K562 (cell line): Measurements from ENCODE around the gene CACNA1A. TPM values are rescaled to one million over a fixed set of nuclear protein-coding genes. Genes with fewer than 3 reads are reported as not detected.

ENCODE experiments used
- ATAC-seq: fragments of 200-7000 bp; cut with Tn5 transposase; 3 replicates; pipeline ENCODE4 v1.9.1; 2020; ENCODE audit warnings: moderate library complexity
- BruUV-seq: library from RNA; stranded (reverse); fragments of 400-500 nt; replicated peaks from 2 replicates; lab custom pipeline; 2021; lab: Mats Ljungman, UMichigan
- CTCF ChIA-PET: fragments of 300-600 bp; formaldehyde crosslinking; extraction: SDS; loops from one replicate; lab custom pipeline; 2021; ENCODE audit warnings: low intra/inter-chr PET ratio; lab: Yijun Ruan, JAX
- POLR2A ChIA-PET: fragments of 300-600, 350-650 bp; sonication (Branson Sonifier 250); formaldehyde crosslinking; extraction: SDS; loops from one replicate; lab custom pipeline; 2021; ENCODE audit warnings: antibody characterized with exemption, inconsistent platforms; lab: Yijun Ruan, JAX
- DNase-seq, 4 experiments: peaks; one replicate each; pipeline versions ENCODE4 v3.0.0 to v3.0.0-alpha.2; 2011 to 2018; ENCODE audit warnings: low spot score in 3 of 4, mixed read lengths in 3 of 4; ENCODE audit errors: extremely low read depth in 1 of 4
- FAIRE-seq: peaks from 2 replicates; lab custom pipeline; 2011; peaks lifted over from hg19 to GRCh38; lab: Jason Lieb, UNC
- H2AFZ ChIP-seq: 2 replicates; pipeline ENCODE4 v1.6.0; 2011; ENCODE audit warnings: low read depth, low read length, control low read depth, inconsistent platforms
- H3K27ac ChIP-seq: fragments of 200-600 bp; 3 replicates; pipeline ENCODE4 v1.8.0; 2011; ENCODE audit warnings: low read depth, mild to moderate bottlenecking, control low read depth, inconsistent platforms, low read length, moderate library complexity, mixed read lengths; ENCODE audit errors: extremely low read depth
- H3K27me3 ChIP-seq, 2 experiments: fragments of 300-600 bp in 1 of 2; 2 replicates in 1 of 2; 3 replicates in 1 of 2; pipeline versions ENCODE4 v1.6.0 to v1.8.0; 2011; ENCODE audit warnings: inconsistent platforms in 2 of 2, low read length in 2 of 2, mild to moderate bottlenecking in 1 of 2, mixed read lengths in 1 of 2, moderate library complexity in 1 of 2; ENCODE audit not compliant: control insufficient read depth in 2 of 2, insufficient read depth in 2 of 2
- H3K36me3 ChIP-seq: fragments of 300-600 bp; 3 replicates; pipeline ENCODE4 v1.8.0; 2011; ENCODE audit warnings: mild to moderate bottlenecking, low read length, inconsistent platforms; ENCODE audit not compliant: control insufficient read depth, insufficient read depth
- H3K4me1 ChIP-seq, 2 experiments: fragments of 200-600 bp in 1 of 2; replicated peaks in 1 of 2; 2 replicates in 1 of 2; 3 replicates in 1 of 2; pipeline versions ENCODE4 v1.5.1 to v1.8.0; 2011; ENCODE audit warnings: inconsistent platforms in 2 of 2, low read length in 2 of 2, mild to moderate bottlenecking in 1 of 2, mixed read lengths in 1 of 2, moderate library complexity in 1 of 2; ENCODE audit not compliant: control insufficient read depth in 2 of 2, insufficient read depth in 2 of 2
- H3K4me2 ChIP-seq: 2 replicates; pipeline ENCODE4 v1.6.1; 2011; ENCODE audit warnings: low read length, control low read depth, inconsistent platforms, mixed read lengths; ENCODE audit not compliant: insufficient read depth
- H3K4me3 ChIP-seq: fragments of 200-600 bp; sonication (generic), shearing (Covaris generic); 2 replicates; pipeline ENCODE4 v1.5.1; 2016; ENCODE audit warnings: control low read depth, inconsistent platforms
- H3K79me2 ChIP-seq: fragments of 200-600 bp; 3 replicates; pipeline ENCODE4 v1.8.0; 2011; ENCODE audit warnings: low read length, inconsistent platforms; ENCODE audit not compliant: control insufficient read depth, insufficient read depth
- H3K9ac ChIP-seq, 2 experiments: 2 replicates each; pipeline versions ENCODE4 v1.6.0 to v1.6.1; 2011; ENCODE audit warnings: low read depth in 2 of 2, low read length in 2 of 2, control low read depth in 1 of 2, inconsistent platforms in 1 of 2, mild to moderate bottlenecking in 1 of 2, mixed read lengths in 1 of 2; ENCODE audit not compliant: insufficient read depth in 1 of 2
- H3K9me1 ChIP-seq: one replicate; pipeline ENCODE4 v1.6.0; 2011; ENCODE audit warnings: inconsistent platforms, mild to moderate bottlenecking, low read length, moderate library complexity; ENCODE audit not compliant: control insufficient read depth, insufficient read depth
- H3K9me3 ChIP-seq: replicated peaks from 2 replicates; pipeline ENCODE4 v1.5.1; 2011; ENCODE audit warnings: low read depth, low read length, inconsistent platforms; ENCODE audit not compliant: control insufficient read depth, insufficient read depth
- H4K20me1 ChIP-seq: replicated peaks from 2 replicates; pipeline ENCODE4 v1.6.1; 2011; ENCODE audit warnings: low read length, inconsistent platforms, mixed read lengths; ENCODE audit not compliant: control insufficient read depth, insufficient read depth
- LARP7 ChIP-seq: fragments of 450-650 bp; IDR thresholded peaks from 2 replicates; pipeline ENCODE4 v1.6.1; 2016
- RBFOX2 ChIP-seq: fragments of 200-400 bp; formaldehyde crosslinking; IDR thresholded peaks from 2 replicates; pipeline ENCODE4 v1.6.1; 2017; ENCODE audit warnings: low read depth, mild to moderate bottlenecking, low read length, moderate library complexity
- SMARCC2 ChIP-seq: fragments of 450-650 bp; IDR thresholded peaks from 2 replicates; pipeline ENCODE4 v1.6.1; 2017; ENCODE audit warnings: antibody characterized with exemption, moderate library complexity, mild to moderate bottlenecking, low read depth
- STAT5A ChIP-seq: IDR thresholded peaks from 2 replicates; pipeline ENCODE4 v1.6.1; 2012; ENCODE audit warnings: low read length, inconsistent platforms, borderline replicate concordance
- TBL1XR1 ChIP-seq, 2 experiments: IDR thresholded peaks; 2 replicates each; pipeline ENCODE4 v1.6.1; 2012; ENCODE audit warnings: improper control_type of control experiment in 2 of 2, low read length in 2 of 2, mild to moderate bottlenecking in 1 of 2
- TCF3 ChIP-seq: sonication (generic); formaldehyde crosslinking; IDR thresholded peaks from 2 replicates; pipeline ENCODE4 v1.4.0; 2020; ENCODE audit warnings: mild to moderate bottlenecking, missing genetic modification reagents
- TOE1 ChIP-seq, 2 experiments: fragments of 450-650 bp in 1 of 2; sonication (generic) in 1 of 2; formaldehyde crosslinking in 1 of 2; IDR thresholded peaks; 2 replicates each; pipeline versions ENCODE4 v1.7.1 to v1.8.0; 2016 to 2022; ENCODE audit warnings: borderline replicate concordance in 2 of 2, mild to moderate bottlenecking in 2 of 2, antibody characterized with exemption in 1 of 2, inconsistent platforms in 1 of 2, low read depth in 1 of 2, missing genetic modification reagents in 1 of 2, moderate library complexity in 1 of 2
- ZNF316 ChIP-seq: fragments of 450-650 bp; IDR thresholded peaks from 2 replicates; pipeline ENCODE4 v1.6.1; 2016
- WGBS: fragments of 100-300 bp; shearing (Covaris generic); methylation state at CpG from one replicate; pipeline ENCODE4 v1.1.6; 2016; ENCODE audit warnings: low coverage, mixed read lengths; ENCODE audit not compliant: insufficient coverage; ENCODE audit errors: missing lambda C conversion rate; 5-methylcytosine and 5-hydroxymethylcytosine counted together
- in situ Hi-C: fragments of 300-500 bp; cut with MboI; formaldehyde crosslinking; loops from 4 replicates; pipeline ENCODE4 v1.15.0; 2018; ENCODE audit warnings: inconsistent platforms, mixed read lengths
- intact Hi-C: fragments of 100-400 bp; cut with micrococcal nuclease; formaldehyde crosslinking; loops from 2 replicates; pipeline ENCODE4 v1.14.2; 2022
- polyA plus RNA-seq, 8 experiments: library from polyadenylated mRNA; depleted of rRNA in 4 of 8; stranded (reverse) in 5 of 8; unstranded in 3 of 8; fragments of >200 nt; fragmentation: Nextera tagmentation in 2 of 8; fragmentation: Illumina TruSeq in 1 of 8; extraction: Ambion mirVana in 2 of 8; extraction: Trizol in 1 of 8; gene quantifications; 2 replicates each; pipeline versions ENCODE4 v1.2.1 to v1.2.3, GENCODE V29; 2011 to 2014; ENCODE audit warnings: inconsistent platforms in 1 of 8, missing spikeins in 1 of 8
- total RNA-seq, 7 experiments: library from RNA; depleted of rRNA in 6 of 7; stranded (reverse); fragments of >200 nt in 6 of 7; fragmentation: Illumina TruSeq in 2 of 7; extraction: Trizol in 2 of 7; gene quantifications; 2 replicates each; pipeline versions ENCODE4 v1.2.1 to v1.2.3, GENCODE V29; 2011 to 2021; ENCODE audit warnings: low replicate concordance in 1 of 7
- TF ChIP-seq, protein P1 (sequence below): fragments of 450-650 bp; formaldehyde crosslinking; IDR thresholded peaks from 2 replicates; pipeline ENCODE4 v1.4.0; 2020; ENCODE audit warnings: mild to moderate bottlenecking
- TF ChIP-seq, protein P2 (sequence below): fragments of 450-650 bp; IDR thresholded peaks from 2 replicates; pipeline ENCODE4 v1.6.1; 2016; ENCODE audit warnings: antibody characterized with exemption
- TF ChIP-seq, protein P3 (sequence below): fragments of 450-650 bp; IDR thresholded peaks from 2 replicates; pipeline ENCODE4 v1.6.1; 2016; ENCODE audit warnings: mild to moderate bottlenecking
- TF ChIP-seq, protein P4 (sequence below): sonication (generic); formaldehyde crosslinking; IDR thresholded peaks from 2 replicates; pipeline ENCODE4 v1.8.0; 2022; ENCODE audit warnings: mild to moderate bottlenecking, missing genetic modification reagents

The CACNA1A gene
- total and polyA plus RNA-seq, 9 of the 15 experiments (the other 6 are each of a cell fraction or from before 2014, with no cell fraction given) = 0.03 to 0.20 (median 0.09) TPM; not detected in 1

DNA sequence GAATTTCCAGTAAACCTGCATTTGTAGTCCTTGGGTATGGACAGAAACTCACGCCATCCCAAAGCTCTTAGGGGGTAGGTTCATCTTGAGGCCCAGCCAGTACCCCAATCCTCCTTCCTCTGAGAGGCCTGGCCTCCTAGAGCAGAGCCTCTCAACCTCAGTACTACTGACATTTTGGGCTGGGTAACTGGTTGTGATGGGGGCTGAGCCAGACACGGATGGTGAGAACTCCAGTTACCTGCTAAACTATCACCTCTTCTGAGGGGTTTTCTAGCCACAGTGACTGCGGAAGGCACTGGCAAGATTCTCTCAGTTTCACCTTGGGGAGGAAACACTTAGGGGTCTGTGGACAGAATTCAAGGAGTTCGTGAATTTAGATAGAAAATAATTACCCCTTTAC is 156.2 kb downstream of the CACNA1A start (continued):
- TF ChIP-seq, protein P1, sequence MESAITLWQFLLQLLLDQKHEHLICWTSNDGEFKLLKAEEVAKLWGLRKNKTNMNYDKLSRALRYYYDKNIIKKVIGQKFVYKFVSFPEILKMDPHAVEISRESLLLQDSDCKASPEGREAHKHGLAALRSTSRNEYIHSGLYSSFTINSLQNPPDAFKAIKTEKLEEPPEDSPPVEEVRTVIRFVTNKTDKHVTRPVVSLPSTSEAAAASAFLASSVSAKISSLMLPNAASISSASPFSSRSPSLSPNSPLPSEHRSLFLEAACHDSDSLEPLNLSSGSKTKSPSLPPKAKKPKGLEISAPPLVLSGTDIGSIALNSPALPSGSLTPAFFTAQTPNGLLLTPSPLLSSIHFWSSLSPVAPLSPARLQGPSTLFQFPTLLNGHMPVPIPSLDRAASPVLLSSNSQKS (CRISPR knock-in tag) = no peak
- TF ChIP-seq SMARCC2 = no peak
- TF ChIP-seq, all 486 proteins: peak for 5

DNA sequence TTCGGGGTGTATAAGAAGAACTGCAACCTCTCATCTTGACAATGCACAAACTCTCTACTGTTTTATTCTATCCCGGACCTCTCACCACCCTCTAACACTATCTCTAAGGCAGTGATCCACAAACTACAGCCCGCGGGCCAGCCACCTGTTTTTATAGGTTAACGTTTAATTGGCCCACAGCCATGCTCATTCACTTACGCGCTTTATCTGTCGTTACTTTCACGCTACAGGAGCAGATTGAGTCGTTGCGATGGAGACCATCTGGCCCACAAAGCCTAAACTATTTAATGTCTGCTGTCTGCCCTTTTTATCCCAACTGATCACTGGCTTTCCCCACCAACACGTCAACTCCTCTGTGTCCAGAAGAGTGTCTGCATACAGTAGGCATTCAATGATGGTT is 158.9 kb downstream of the CACNA1A start:
- FAIRE-seq (no peak), DNase-seq (no peak), ATAC-seq (no peak)
- no peaks in the 10 kb centered on the region for H3K4me1 ChIP-seq
- ChIA-PET POLR2A (no interaction called here), CTCF (no interaction called here)
- intact Hi-C loops = no loop called here
- no peak overlapping the region for H2AFZ ChIP-seq
- under 1% methylated on average over 12 of the region's 12 CpGs for WGBS
- no peaks in the 10 kb centered on the region for H4K20me1 ChIP-seq
- no TSS peak for BruUV-seq
- H3K9me1 ChIP-seq = no peaks in the 10 kb centered on the region
- H3K27me3 ChIP-seq = peaks cover 0 to 4% of the 10 kb centered on the region in 2 experiments; a peak in 1 of 5 replicates
- no peaks in the 10 kb centered on the region; the same call in 1 of the 2 replicates for H3K9me3 ChIP-seq
- H3K27ac ChIP-seq = no peak overlapping the region
- in situ Hi-C loops = no loop called here
- H3K4me3 ChIP-seq = no peak overlapping the region
- H3K36me3 ChIP-seq = no peaks in the 10 kb centered on the region
- no peak overlapping the region for H3K4me2 ChIP-seq
- no peaks in the 10 kb centered on the region for H3K79me2 ChIP-seq
- no peak overlapping the region for H3K9ac ChIP-seq
- TF ChIP-seq LARP7 = no peak
- TF ChIP-seq TCF3 (CRISPR knock-in tag) = no peak
- TF ChIP-seq, protein P2, sequence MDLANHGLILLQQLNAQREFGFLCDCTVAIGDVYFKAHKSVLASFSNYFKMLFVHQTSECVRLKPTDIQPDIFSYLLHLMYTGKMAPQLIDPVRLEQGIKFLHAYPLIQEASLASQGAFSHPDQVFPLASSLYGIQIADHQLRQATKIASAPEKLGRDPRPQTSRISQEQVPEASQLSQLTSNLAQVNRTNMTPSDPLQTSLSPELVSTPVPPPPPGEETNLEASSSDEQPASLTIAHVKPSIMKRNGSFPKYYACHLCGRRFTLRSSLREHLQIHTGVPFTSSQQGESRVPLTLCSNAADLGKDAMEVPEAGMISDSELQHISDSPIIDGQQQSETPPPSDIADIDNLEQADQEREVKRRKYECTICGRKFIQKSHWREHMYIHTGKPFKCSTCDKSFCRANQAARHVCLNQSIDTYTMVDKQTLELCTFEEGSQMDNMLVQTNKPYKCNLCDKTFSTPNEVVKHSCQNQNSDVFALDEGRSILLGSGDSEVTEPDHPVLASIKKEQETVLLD = no peak
- no peak for TF ChIP-seq TOE1 (IDR thresholded peaks at IDR 0.05; ENCODE audit: borderline replicate concordance)
- TF ChIP-seq TOE1 (CRISPR knock-in tag; IDR thresholded peaks at IDR 0.05; ENCODE audit: borderline replicate concordance, low read depth) = no peak
- TF ChIP-seq ZNF316 = no peak
- TF ChIP-seq RBFOX2 = no peak
- TF ChIP-seq TBL1XR1 (IDR thresholded peaks at IDR 0.05; ENCODE audit: low read length in 2 of 2) = no peak
- TF ChIP-seq STAT5A = no peak
- TF ChIP-seq, protein P3, sequence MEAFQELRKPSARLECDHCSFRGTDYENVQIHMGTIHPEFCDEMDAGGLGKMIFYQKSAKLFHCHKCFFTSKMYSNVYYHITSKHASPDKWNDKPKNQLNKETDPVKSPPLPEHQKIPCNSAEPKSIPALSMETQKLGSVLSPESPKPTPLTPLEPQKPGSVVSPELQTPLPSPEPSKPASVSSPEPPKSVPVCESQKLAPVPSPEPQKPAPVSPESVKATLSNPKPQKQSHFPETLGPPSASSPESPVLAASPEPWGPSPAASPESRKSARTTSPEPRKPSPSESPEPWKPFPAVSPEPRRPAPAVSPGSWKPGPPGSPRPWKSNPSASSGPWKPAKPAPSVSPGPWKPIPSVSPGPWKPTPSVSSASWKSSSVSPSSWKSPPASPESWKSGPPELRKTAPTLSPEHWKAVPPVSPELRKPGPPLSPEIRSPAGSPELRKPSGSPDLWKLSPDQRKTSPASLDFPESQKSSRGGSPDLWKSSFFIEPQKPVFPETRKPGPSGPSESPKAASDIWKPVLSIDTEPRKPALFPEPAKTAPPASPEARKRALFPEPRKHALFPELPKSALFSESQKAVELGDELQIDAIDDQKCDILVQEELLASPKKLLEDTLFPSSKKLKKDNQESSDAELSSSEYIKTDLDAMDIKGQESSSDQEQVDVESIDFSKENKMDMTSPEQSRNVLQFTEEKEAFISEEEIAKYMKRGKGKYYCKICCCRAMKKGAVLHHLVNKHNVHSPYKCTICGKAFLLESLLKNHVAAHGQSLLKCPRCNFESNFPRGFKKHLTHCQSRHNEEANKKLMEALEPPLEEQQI = no peak
- TF ChIP-seq, protein P4, sequence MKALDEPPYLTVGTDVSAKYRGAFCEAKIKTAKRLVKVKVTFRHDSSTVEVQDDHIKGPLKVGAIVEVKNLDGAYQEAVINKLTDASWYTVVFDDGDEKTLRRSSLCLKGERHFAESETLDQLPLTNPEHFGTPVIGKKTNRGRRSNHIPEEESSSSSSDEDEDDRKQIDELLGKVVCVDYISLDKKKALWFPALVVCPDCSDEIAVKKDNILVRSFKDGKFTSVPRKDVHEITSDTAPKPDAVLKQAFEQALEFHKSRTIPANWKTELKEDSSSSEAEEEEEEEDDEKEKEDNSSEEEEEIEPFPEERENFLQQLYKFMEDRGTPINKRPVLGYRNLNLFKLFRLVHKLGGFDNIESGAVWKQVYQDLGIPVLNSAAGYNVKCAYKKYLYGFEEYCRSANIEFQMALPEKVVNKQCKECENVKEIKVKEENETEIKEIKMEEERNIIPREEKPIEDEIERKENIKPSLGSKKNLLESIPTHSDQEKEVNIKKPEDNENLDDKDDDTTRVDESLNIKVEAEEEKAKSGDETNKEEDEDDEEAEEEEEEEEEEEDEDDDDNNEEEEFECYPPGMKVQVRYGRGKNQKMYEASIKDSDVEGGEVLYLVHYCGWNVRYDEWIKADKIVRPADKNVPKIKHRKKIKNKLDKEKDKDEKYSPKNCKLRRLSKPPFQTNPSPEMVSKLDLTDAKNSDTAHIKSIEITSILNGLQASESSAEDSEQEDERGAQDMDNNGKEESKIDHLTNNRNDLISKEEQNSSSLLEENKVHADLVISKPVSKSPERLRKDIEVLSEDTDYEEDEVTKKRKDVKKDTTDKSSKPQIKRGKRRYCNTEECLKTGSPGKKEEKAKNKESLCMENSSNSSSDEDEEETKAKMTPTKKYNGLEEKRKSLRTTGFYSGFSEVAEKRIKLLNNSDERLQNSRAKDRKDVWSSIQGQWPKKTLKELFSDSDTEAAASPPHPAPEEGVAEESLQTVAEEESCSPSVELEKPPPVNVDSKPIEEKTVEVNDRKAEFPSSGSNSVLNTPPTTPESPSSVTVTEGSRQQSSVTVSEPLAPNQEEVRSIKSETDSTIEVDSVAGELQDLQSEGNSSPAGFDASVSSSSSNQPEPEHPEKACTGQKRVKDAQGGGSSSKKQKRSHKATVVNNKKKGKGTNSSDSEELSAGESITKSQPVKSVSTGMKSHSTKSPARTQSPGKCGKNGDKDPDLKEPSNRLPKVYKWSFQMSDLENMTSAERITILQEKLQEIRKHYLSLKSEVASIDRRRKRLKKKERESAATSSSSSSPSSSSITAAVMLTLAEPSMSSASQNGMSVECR = no peak
